ENCODE measurements around the gene ERI3. TPM values are rescaled to one million over a fixed set of nuclear protein-coding genes. Genes with fewer than 3 reads are reported as not detected.

Gene ERI3
- total and polyA plus RNA-seq, 2 of the 4 experiments (the other 2 are of a cell fraction), result 56.6 to 70.9 TPM

- H3K4me3 ChIP-seq (ENCODE audit: insufficient read depth, low read depth, low read length), result no peak overlapping the region
- H3K4ac ChIP-seq (ENCODE audit: low read depth, low read length), result no peak overlapping the region
- H3K9ac ChIP-seq (ENCODE audit: low read depth, low read length), result no peak overlapping the region
- intact Hi-C loops (cut with micrococcal nuclease) (no loop called here), in situ Hi-C loops (cut with MboI; ENCODE audit: low sequenced_read_pairs) (no loop called here), dilution Hi-C loops (cut with HindIII; ENCODE audit: low sequenced_read_pairs, unreplicated experiment) (no loop called here)
- ChIA-PET CTCF (no interaction called here), POLR2A (ENCODE audit: unreplicated experiment) (no interaction called here)
- no peak overlapping the region for H3K23ac ChIP-seq (ENCODE audit: low read depth, low read length)
- H3K18ac ChIP-seq (ENCODE audit: low read depth, low read length), result no peak overlapping the region
- no peak overlapping the region for H2BK5ac ChIP-seq (ENCODE audit: low read depth, low read length, poor library complexity, severe bottlenecking)
- 100% methylated on average over 1 of the region's 4 CpGs; no CpG with 5 or more reads in 1 of the 2 experiments for WGBS, 2 experiments (ENCODE audit: extremely low coverage in 2 of 2, insufficient read length in 1 of 2)
- H4K5ac ChIP-seq (ENCODE audit: low read depth, low read length), result no peak overlapping the region
- H4K20me1 ChIP-seq (ENCODE audit: insufficient read depth, low read length), result no peaks in the 10 kb centered on the region
- no peak overlapping the region for H4K91ac ChIP-seq (ENCODE audit: insufficient read depth, low read depth, low read length)
- no peak overlapping the region for H4K8ac ChIP-seq (ENCODE audit: low read depth in 2 of 2, low read length in 2 of 2)
- H3K27ac ChIP-seq (ENCODE audit: insufficient read depth, low read length), result no peak overlapping the region
- no peaks in the 10 kb centered on the region for H3K9me3 ChIP-seq (ENCODE audit: control insufficient read depth, insufficient read depth, low read length)
- H2AFZ ChIP-seq (replicated peaks; ENCODE audit: low read length, poor library complexity), result no peak overlapping the region
- ATAC-seq (ENCODE audit: low read depth) (no peak), DNase-seq (no peak)
- TF ChIP-seq SMC3 (IDR thresholded peaks at IDR 0.05; ENCODE audit: low read depth, low read length) (no peak), MAFK (IDR thresholded peaks at IDR 0.05; ENCODE audit: low read depth, low read length) (no peak), MAZ (IDR thresholded peaks at IDR 0.05; ENCODE audit: borderline replicate concordance, low read depth, low read length) (no peak), RAD21 (IDR thresholded peaks at IDR 0.05; ENCODE audit: low read length) (no peak), RFX5 (IDR thresholded peaks at IDR 0.05; ENCODE audit: low read depth, low read length) (no peak), CHD1 (IDR thresholded peaks at IDR 0.05; ENCODE audit: low read depth, low read length) (no peak), ELK1 (IDR thresholded peaks at IDR 0.05; ENCODE audit: borderline replicate concordance, low read depth, low read length) (no peak), CTCF (conservative IDR thresholded peaks at IDR 0.05; ENCODE audit: low read depth, low read length) (no peak), CEBPB (IDR thresholded peaks at IDR 0.05; ENCODE audit: low read depth, low read length) (no peak), MXI1 (IDR thresholded peaks at IDR 0.05; ENCODE audit: borderline replicate concordance, low read depth, low read length) (no peak), USF2 (IDR thresholded peaks at IDR 0.05; ENCODE audit: low read depth, low read length) (no peak)
- no peaks in the 10 kb centered on the region for H3K4me1 ChIP-seq (ENCODE audit: control insufficient read depth, insufficient read depth, low read length)
- H3K4me2 ChIP-seq (ENCODE audit: low read depth, low read length), result no peak overlapping the region
- H3K9me1 ChIP-seq (ENCODE audit: insufficient read depth, low read length), result peaks cover 6% of the 10 kb centered on the region; the same call in 1 of the 2 replicates
- H2BK20ac ChIP-seq (ENCODE audit: low read depth, low read length), result no peak overlapping the region
- H2AK9ac ChIP-seq (replicated peaks; ENCODE audit: low read depth, low read length, poor library complexity), result no peak overlapping the region
- no peak overlapping the region for H2AK5ac ChIP-seq (ENCODE audit: low read depth, low read length)
- H2BK120ac ChIP-seq (ENCODE audit: low read depth, low read length), result no peak overlapping the region
- no peak overlapping the region for H3K56ac ChIP-seq (ENCODE audit: extremely low read depth, insufficient read depth, low read length)
- peaks cover 31% of the 10 kb centered on the region for H3K36me3 ChIP-seq (ENCODE audit: control insufficient read depth, insufficient read depth, low read length)
- no peaks in the 10 kb centered on the region for H3K27me3 ChIP-seq (ENCODE audit: control insufficient read depth, insufficient read depth, low read length)
- 0 out of 4 replicates have a peak, but pooled peaks cover 0 to 3% of the 10 kb centered on the region in 2 experiments for H3K79me1 ChIP-seq (ENCODE audit: low read depth in 1 of 2, low read length in 2 of 2)
- BruUV-seq (replicated peaks), result no TSS peak
- H2BK15ac ChIP-seq (ENCODE audit: low read depth, low read length), result no peak overlapping the region
- H3K14ac ChIP-seq (replicated peaks; ENCODE audit: low read depth, low read length), result no peak overlapping the region
Measured at GRCh38 chr1:44288883-44289282, 66.2 kb downstream of the ERI3 start.

Measured in IMR-90 (cell line).